Measurements from ENCODE around the gene DDR1.
"Not testable (repeated sequence)": the region's sequence is repeated elsewhere in the genome, so short reads cannot be mapped to it uniquely, and the experiment has no call there.

DDR1 gene

DNA sequence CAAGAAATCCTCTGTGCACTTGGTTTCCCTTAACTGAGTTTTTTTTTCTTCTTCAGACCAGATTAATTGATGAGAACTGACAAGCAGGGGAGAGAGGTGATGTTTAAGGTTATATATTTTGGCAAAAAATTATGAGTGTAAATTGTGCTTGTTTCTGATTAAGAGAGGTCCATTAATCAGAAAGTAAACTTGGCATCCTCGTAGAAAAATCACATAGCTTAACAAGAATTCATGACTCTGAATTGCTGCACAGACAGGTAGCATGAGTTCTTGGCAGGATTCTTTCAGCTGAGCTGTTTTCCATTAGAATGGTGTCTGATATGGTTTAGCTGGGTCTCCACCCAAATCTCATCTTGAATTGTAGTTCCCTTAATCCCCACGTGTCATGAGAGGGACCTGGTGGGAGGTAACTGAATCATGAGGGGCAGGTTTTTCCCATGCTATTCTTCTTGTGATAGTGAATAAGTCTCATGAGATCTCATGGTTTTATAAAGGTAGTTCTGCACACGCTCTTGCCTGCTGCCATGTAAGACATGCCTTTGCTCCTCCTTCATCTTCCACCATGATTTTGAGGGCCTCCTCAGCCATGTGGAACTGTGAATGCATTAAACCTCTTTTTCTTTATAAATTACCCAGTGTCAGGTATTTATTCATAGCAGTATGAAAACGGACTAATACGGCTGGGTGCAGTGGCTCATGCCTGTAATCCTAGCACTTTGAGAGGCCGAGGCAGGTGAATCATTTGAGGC, 34.2 kb upstream of the DDR1 start:
- H3K4me3 ChIP-seq (ENCODE audit: control insufficient read depth, low read depth, low read length), result no peak overlapping the region
- TF ChIP-seq, protein P1, sequence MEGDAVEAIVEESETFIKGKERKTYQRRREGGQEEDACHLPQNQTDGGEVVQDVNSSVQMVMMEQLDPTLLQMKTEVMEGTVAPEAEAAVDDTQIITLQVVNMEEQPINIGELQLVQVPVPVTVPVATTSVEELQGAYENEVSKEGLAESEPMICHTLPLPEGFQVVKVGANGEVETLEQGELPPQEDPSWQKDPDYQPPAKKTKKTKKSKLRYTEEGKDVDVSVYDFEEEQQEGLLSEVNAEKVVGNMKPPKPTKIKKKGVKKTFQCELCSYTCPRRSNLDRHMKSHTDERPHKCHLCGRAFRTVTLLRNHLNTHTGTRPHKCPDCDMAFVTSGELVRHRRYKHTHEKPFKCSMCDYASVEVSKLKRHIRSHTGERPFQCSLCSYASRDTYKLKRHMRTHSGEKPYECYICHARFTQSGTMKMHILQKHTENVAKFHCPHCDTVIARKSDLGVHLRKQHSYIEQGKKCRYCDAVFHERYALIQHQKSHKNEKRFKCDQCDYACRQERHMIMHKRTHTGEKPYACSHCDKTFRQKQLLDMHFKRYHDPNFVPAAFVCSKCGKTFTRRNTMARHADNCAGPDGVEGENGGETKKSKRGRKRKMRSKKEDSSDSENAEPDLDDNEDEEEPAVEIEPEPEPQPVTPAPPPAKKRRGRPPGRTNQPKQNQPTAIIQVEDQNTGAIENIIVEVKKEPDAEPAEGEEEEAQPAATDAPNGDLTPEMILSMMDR (conservative IDR thresholded peaks at IDR 0.05; ENCODE audit: control insufficient read depth, insufficient read depth, low read depth, low read length), result no peak
- DNase-seq (ENCODE audit: low read depth), result no peak

DNA sequence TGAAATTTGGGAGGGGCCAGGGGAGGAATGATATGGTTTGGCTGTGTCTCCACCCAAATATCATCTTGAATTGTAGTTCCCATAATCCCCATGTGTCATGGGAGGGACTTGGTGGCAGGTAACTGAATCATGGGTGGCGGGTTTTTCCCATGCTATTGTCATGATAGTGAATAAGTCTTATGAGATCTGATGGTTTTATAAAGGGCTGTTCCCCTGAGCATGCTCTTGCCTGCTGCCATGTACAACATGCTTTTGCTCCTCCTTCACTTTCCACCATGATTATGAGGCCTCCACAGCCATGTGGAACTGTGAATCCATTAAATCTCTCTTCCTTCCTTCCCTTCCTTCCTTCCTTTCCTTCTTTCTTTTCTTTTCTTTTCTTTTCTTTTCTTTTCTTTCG, 31.9 kb upstream of the DDR1 start:
- not testable (repeated sequence) for DNase-seq (ENCODE audit: low read depth)

DNA sequence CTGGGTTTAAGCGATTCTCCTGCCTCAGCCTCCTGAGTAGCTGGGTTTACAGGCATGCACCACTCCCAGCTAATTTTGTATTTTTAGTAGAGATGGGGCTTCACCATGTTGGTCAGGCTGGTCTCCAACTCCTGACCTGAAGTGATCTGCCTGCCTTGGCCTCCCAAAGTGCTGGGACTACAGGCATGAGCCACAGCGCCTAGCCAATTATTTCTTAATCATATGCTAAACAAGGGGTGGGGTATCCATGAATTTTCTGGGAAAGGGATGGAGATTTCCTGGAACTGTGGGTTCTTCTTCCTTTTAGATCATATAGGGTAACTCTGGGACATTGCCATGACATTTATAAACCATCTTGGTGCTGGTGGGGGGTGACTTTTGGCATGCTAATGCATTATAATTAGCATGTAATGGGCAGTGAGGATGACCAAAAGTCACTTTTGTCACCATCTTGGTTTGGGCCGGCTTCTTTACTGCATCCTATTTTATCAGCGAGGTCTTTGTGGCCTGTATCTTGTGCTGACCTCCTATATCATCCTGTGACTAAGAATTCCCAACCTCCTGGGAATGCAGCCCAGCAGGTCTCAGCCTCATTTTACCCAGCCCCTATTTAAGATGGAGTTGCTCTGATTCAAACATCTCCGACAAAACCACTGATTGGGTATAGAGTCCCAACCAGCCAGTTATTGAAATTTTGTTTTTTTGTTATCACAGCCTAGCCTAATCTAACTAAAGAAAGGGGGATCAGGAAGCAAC, 29.9 kb upstream of the DDR1 start:
- TF ChIP-seq, protein P1 (conservative IDR thresholded peaks at IDR 0.05; ENCODE audit: control insufficient read depth, insufficient read depth, low read depth, low read length), result no peak
- no peak for DNase-seq (ENCODE audit: low read depth)
- H3K4me3 ChIP-seq (ENCODE audit: control insufficient read depth, low read depth, low read length), result no peak overlapping the region

More for the DNA sequence above, 31.9 kb upstream of the DDR1 start:
- not testable (repeated sequence) for H3K4me3 ChIP-seq (ENCODE audit: control insufficient read depth, low read depth, low read length)

DNA sequence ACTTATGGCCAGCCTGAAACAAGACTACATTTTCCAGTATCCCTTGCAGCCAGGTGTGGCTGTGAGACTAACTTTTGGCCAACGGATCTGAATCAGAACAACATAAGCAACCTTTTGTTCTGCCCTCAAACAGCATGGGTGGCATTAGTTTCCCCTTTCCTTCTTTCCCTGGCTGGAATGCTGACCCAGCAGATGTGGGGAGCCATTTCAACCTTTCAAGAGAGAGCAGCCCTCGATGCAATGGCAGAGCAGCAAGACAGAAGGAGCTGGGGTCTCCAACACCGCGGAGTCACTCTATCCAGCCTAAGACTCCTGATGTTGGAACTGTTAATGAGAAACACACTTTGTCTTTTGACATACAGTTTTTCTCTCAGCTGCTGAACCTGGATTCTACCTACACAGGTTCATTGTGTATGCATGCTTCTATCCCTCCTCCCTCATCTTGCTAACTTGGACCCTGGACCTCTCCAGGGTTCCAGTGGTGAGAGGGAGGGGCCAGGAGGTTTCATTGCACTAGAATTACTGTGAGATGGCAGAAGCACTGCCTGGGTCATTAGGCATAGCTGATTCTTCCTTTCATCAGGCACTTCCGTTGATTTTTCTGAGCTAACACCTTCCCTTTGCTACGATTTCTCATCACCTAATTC, 28.8 kb upstream of the DDR1 start:
- DNase-seq (ENCODE audit: low read depth), result no peak
- no peak overlapping the region for H3K4me3 ChIP-seq (ENCODE audit: control insufficient read depth, low read depth, low read length)
- TF ChIP-seq, protein P1 (conservative IDR thresholded peaks at IDR 0.05; ENCODE audit: control insufficient read depth, insufficient read depth, low read depth, low read length), result no peak

DNA sequence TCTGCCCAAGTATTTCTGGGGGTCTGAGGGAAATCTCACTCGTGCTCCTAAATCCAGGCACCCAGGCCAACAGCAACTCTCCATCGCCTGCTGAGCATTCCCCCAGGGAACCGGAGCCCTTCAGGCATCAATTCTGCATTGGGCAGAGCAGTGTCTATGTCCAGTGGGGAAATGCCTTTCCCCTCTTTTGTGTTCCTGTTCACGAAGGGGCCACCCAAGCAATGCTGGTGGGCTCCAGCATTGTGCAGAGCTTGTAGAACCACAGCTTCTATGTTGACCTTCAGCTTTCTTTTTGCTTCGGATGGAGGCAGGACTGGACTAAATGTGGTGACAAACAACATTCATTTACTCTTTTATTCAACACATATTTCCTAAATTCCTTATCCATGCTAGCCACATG, 27.2 kb upstream of the DDR1 start:
- TF ChIP-seq, protein P1 (conservative IDR thresholded peaks at IDR 0.05; ENCODE audit: control insufficient read depth, insufficient read depth, low read depth, low read length), result no peak
- no peak overlapping the region for H3K4me3 ChIP-seq (ENCODE audit: control insufficient read depth, low read depth, low read length)
- no peak for DNase-seq (ENCODE audit: low read depth)

DNA sequence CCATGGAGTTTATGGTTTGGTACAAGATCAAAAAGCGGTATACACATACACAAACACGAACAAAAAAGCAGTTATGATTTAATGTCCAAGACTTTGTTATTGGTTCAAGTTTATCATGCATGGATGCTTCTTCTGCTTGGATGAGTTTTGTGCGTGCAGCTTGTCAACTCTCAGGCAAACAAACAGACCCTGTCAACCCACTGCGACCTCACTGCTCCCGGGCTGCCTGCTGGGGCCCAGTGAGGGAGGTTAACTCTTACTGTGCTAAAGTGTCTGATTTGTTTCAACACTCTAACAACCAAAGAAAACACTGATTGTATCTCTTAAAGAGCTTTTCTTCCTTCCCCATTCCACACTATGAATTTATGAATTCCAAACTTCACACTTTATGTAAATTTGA, 26.8 kb upstream of the DDR1 start:
- no peak for DNase-seq (ENCODE audit: low read depth)
- no peak overlapping the region for H3K4me3 ChIP-seq (ENCODE audit: control insufficient read depth, low read depth, low read length)
- TF ChIP-seq, protein P1 (conservative IDR thresholded peaks at IDR 0.05; ENCODE audit: control insufficient read depth, insufficient read depth, low read depth, low read length), result no peak

DNA sequence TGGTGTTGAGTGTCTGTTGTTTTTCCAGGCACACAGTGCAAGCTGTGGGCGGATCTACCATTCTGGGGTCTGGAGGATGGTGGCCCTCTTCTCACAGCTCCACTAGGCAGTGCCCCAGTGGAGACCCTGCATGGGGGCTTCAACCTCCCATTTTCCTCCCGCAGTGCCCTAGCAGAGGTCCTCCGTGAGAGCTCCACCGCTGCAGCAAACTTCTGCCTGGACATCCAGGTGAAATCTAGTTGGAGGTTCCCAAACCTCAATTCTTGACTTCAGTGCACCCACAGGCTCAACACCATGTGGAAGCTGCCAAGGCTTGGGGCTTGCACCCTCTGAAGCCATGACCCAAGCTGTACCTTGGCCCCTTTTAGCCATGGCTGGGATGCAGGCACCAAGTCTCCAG, 24.6 kb upstream of the DDR1 start:
- H3K4me3 ChIP-seq (ENCODE audit: control insufficient read depth, low read depth, low read length); DNase-seq (ENCODE audit: low read depth): not testable (repeated sequence)
